Measurements from ENCODE around the gene BDKRB2.

- no peak for TF ChIP-seq CTCF (IDR thresholded peaks at IDR 0.05)
- no peak for TF ChIP-seq POLR2A (IDR thresholded peaks at IDR 0.05)
Observed at GRCh38 chr14:96250485-96250884, 45.8 kb downstream of the BDKRB2 start.

All from adrenal gland (tissue), 5 donors.